Motor neuron (in vitro differentiated cells): ENCODE data around the gene KRT31. TPM values are rescaled to one million over a fixed set of nuclear protein-coding genes. Genes with fewer than 3 reads are reported as not detected.
"Not testable (repeated sequence)": the region's sequence is repeated elsewhere in the genome, so short reads cannot be mapped to it uniquely, and the experiment has no call there.

Experiments used
- ATAC-seq, 8 experiments: fragments of 200-7000 bp; cut with Tn5 transposase; replicated peaks in 6 of 8; 2 replicates each; pipeline ENCODE4 v1.8.0; 2021; ENCODE audit warnings: mild to moderate bottlenecking in 8 of 8, moderate library complexity in 8 of 8
- H3K27ac ChIP-seq, 2 donors: fragments of 250-450 bp; sonication (Bioruptor Pico); 2 replicates each; pipeline ENCODE4 v1.9.0; 2021; ENCODE audit warnings: antibody characterized with exemption in 2 of 2, mild to moderate bottlenecking in 2 of 2, moderate library complexity in 1 of 2
- H3K4me1 ChIP-seq, 2 donors: fragments of 250-450 bp; sonication (Bioruptor Pico); replicated peaks in 1 of 2; 2 replicates each; pipeline ENCODE4 v1.6.1; 2021; ENCODE audit warnings: antibody characterized with exemption in 2 of 2, mild to moderate bottlenecking in 2 of 2, moderate library complexity in 1 of 2
- H3K4me3 ChIP-seq, 5 donors: fragments of 250-450 bp; sonication (Bioruptor Pico); 2 replicates each; pipeline ENCODE4 v1.9.0; 2021; ENCODE audit warnings: antibody characterized with exemption in 5 of 5, mild to moderate bottlenecking in 5 of 5, moderate library complexity in 4 of 5
- WGBS, 10 experiments: fragments of 450-650 bp; shearing (Covaris generic); methylation state at CpG; one replicate each; pipeline ENCODE4 v1.0.0; 2022; 5-methylcytosine and 5-hydroxymethylcytosine counted together
- in situ Hi-C, 9 experiments: fragments of 400-800 bp; cut with MboI; loops; one replicate each; pipeline ENCODE4 v1.15.0; 2021; ENCODE audit warnings: low sequenced_read_pairs in 9 of 9, low pct_unique_long_range_greater_than_20kb in 2 of 9; ENCODE audit not compliant: unreplicated experiment in 9 of 9
- total RNA-seq, 8 experiments: library from RNA; unstranded; fragments of 300-600 nt; gene quantifications; 2 replicates each; pipeline versions ENCODE4 v1.2.3 to v1.2.4, GENCODE V29; 2022

Gene KRT31
- total RNA-seq, 8 experiments from 2014 or later = 0.32 to 0.38 TPM; not detected in 6

DNA sequence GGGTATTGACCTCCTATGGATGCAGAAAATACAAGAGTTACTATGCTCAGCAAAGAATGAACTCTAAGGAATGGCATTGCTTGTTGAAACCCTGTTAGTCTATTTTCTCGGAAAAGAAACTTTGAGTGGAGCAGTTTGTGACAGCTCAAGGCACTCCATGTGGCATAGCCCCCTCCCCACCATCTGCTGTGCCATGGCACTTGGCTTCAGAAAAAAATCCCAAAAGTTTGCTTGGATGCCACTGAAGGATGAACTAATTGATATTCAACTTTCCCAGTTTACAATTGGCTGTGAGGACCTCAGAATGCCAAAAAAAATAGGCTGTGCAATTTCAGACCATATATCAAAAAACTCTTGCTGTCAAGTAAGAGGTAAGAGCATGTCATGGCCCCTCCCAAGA is 1.8 kb downstream of the KRT31 start:
- H3K27ac ChIP-seq = no peak overlapping the region
- ATAC-seq = no peak
- 80 to 100% methylated on average over 1 of the region's 1 CpG; no CpG with 5 or more reads in 8 of the 10 experiments for WGBS, 10 experiments
- no peaks in the 10 kb centered on the region for H3K4me1 ChIP-seq
- H3K4me3 ChIP-seq = no peak overlapping the region
- in situ Hi-C loops = no loop called here

DNA sequence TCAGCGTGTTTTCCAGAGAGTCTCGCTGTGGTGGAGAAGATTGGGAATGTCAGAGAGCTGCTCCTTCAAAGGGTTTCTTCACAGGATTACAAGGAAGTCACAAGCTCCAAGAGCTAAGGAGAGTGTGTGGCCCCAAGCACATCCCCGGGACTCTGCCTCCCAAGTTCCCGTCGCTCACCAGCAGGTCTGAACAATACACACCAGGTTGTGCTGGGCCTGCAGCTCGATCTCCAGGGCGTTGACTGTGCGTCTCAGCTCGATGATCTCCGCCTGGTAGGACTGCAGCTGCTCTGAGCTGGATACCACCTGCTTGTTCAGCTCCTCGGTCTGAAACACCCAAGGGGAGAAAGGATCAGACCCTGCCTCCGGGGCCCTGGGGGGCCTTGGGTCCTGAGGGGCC is 2.4 kb downstream of the KRT31 start:
- in situ Hi-C loops, H3K4me3 ChIP-seq, H3K4me1 ChIP-seq, H3K27ac ChIP-seq, ATAC-seq: not testable (repeated sequence)
- 40% methylated on average over 1 of the region's 12 CpGs; no CpG with 5 or more reads in 9 of the 10 experiments for WGBS, 10 experiments

DNA sequence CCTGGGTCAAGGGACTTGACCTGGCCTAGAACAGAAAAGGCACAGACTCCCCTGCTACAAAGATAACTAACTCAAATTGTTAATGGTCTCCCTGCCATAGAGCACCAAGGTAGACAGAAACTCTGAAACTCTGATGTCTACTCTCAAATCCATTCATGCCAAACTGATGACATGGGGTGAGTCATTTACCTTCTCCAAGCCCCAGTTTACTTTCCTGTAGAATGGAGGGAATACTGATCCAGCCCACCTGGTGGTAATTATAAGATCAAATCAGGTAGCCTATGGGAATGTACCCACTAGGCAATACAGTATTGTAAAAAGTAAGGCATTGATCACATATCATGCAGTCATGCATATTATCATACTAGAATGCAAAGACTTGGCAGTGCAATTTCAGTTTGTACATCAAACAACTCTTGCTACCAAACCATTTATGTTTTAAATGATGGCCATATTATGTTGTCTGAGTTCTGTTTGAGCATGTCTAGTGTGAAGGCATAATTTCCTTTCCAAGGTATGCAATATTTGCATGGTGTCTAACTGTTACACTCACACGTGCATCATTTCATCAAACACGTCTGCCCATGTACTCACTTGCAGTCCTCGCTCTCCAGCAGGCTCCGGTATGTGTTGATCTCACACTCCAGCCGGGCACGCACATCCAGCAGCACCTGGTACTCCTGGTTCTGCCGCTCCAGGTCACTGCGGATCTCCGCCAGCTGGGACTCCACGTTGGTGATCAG is 3.0 kb downstream of the KRT31 start:
- WGBS, 10 experiments = 53 to 80% methylated on average over 1 to 3 of the region's 10 CpGs; no CpG with 5 or more reads in 8 of the 10 experiments
- in situ Hi-C loops = no loop called here
- no peak for ATAC-seq
- no peak overlapping the region for H3K4me3 ChIP-seq
- no peaks in the 10 kb centered on the region for H3K4me1 ChIP-seq
- no peak overlapping the region for H3K27ac ChIP-seq

DNA sequence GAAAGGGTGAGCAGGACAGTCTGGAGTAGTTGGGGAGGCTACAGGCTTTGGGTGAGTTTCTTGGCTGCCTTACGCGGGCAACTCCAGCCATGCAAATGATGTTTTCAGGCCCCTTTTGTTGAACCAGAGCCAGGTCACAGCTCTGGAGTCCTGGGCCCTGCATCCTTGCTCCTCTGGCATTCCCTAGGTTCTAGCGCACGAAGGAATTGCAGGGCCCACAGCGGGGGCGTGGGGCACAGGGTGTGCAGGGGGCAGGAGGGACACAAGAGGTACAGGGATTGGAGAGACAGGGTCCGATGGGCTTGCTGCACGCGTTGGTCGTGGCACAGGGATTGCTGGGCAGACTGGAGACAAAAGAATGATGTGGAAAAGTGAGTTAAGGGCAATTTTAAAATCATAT is 3.6 kb downstream of the KRT31 start:
- Histone ChIP-seq H3K4me3 (no peak overlapping the region), H3K27ac (no peak overlapping the region), H3K4me1 (no peaks in the 10 kb centered on the region)
- 75 to 94% (median 82%) methylated on average over 2 to 4 of the region's 10 CpGs; no CpG with 5 or more reads in 4 of the 10 experiments for WGBS, 10 experiments
- in situ Hi-C loops = no loop called here
- ATAC-seq = no peak

DNA sequence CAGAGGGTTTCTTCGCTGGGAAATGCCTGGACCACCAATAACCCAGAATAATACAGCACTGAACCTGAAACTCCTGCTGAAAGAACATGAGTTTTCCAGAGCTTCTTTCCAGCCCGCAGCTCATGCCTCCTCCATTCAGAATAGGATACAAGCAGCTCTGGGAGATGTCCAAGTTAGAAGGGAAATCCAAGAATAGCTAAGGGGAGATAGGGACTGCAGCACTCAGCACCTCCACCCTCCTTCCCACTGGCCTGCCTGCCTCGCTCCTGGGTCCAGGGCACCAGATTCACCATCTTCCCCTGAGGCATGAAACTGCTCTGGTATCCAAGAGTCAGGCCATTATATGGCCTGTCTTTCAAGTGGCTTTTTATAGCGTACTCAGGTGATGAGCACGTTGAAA is 4.1 kb downstream of the KRT31 start:
- no peak for ATAC-seq
- 17 to 93% (median 60%) methylated on average over 1 to 4 of the region's 5 CpGs; no CpG with 5 or more reads in 1 of the 10 experiments for WGBS, 10 experiments
- in situ Hi-C loops = no loop called here

DNA sequence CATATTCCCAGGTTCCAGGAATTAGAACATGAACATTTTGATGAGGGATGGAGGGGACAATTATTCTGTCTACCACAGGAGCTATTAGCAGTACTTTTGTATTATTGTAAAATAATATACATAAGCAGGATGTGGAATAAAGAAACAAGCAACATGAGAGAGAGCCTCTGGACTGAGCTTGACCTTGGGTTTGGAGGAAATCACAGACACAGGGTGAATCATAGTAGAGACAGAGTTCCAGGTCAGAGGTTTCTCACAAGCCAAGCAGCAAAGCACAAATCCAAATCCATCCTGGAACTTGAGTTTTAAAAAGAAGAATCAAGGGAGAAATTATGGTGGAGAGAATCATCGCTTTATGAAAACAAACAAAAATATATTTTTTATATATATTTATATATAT is 5.1 kb downstream of the KRT31 start:
- WGBS, 10 experiments = 38 to 100% (median 100%) methylated on average over 1 of the region's 1 CpG; no CpG with 5 or more reads in 3 of the 10 experiments
- no peak for ATAC-seq

More for the DNA sequence above, 4.1 kb downstream of the KRT31 start:
- no peak overlapping the region for H3K27ac ChIP-seq
- no peaks in the 10 kb centered on the region for H3K4me1 ChIP-seq
- H3K4me3 ChIP-seq = no peak overlapping the region

DNA sequence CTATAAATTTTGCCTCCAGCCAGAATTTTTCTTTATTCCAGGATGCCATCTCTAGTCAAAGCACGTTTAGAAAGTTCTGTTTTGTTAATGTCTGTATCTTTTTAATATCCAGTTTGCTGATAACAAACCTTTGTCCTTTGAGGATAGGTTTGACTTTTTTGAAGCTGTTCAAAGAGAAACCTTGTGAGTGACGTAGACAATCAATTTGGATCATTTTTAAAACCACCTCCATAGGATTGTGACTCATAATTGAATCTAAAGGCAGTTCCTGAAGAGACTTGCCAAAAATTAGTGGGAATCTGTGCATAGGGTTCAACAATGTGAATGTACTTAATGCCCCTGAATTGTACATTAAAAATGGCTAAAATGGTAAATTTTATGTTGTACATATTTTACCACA is 5.9 kb downstream of the KRT31 start:
- Histone ChIP-seq H3K4me3 (no peak overlapping the region), H3K27ac (no peak overlapping the region), H3K4me1 (no peaks in the 10 kb centered on the region)
- in situ Hi-C loops = no loop called here
- no peak for ATAC-seq
- 0 to 100% (median 36%) methylated on average over 1 to 2 of the region's 2 CpGs for WGBS, 10 experiments

More for the DNA sequence above, 5.1 kb downstream of the KRT31 start:
- in situ Hi-C loops = no loop called here
- no peak overlapping the region for H3K27ac ChIP-seq
- H3K4me3 ChIP-seq = no peak overlapping the region
- no peaks in the 10 kb centered on the region for H3K4me1 ChIP-seq

DNA sequence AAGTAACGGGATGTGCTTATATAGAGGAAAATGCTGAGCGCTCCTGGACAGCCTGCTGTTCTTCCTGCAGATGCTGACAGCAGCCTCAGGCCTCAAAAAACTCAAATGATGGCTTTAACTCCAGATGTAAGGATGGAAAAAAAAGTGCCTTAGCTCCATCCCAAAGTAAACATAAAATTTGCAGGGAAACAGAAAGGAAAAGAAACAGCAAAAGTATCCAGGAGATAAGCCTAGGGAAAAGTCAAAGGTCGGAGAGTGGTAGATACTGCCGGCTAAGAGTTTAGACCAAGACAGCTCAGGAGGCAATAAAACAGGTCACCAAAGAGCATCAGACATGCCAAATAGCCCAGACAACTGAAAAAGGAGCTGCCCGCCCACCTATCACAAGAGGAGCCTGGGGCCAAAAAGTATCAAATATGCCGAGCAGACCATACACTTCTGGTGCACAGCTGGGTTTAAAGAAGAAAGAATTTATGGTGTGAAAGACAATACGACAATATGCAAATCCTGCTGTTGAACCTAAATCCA is 6.9 kb downstream of the KRT31 start:
- in situ Hi-C loops = no loop called here

DNA sequence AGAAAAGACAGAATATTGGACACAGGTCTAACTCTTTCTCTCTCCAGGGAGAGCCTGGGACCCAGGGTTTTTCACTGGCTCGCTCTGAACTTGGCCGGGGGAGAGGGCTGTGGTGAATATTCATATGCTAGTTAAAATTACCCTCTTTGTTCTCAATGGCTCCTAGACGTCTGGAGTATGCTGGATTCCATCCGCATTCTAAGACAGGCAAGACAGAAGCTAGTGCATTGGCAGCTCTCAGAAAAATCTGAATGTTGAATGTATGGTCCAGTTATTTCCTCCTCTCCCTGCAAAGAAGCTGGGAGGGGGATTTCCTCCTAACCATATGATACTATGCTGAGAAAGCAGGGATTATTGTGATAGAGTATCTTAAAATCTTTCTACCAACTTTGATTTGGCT is 9.7 kb downstream of the KRT31 start:
- H3K27ac ChIP-seq = no peak overlapping the region
- in situ Hi-C loops = no loop called here
- H3K4me1 ChIP-seq = no peaks in the 10 kb centered on the region
- peak in 1 of 8 experiments; percentile 66 for ATAC-seq
- H3K4me3 ChIP-seq = no peak overlapping the region
- 8 to 82% (median 62%) methylated on average over 1 to 4 of the region's 4 CpGs; no CpG with 5 or more reads in 3 of the 10 experiments for WGBS, 10 experiments

More for the DNA sequence above, 6.9 kb downstream of the KRT31 start:
- Histone ChIP-seq H3K4me1 (no peaks in the 10 kb centered on the region), H3K4me3 (no peak overlapping the region), H3K27ac (no peak overlapping the region)
- 29 to 91% (median 79%) methylated on average over 2 to 7 of the region's 7 CpGs for WGBS, 10 experiments
- ATAC-seq = no peak

DNA sequence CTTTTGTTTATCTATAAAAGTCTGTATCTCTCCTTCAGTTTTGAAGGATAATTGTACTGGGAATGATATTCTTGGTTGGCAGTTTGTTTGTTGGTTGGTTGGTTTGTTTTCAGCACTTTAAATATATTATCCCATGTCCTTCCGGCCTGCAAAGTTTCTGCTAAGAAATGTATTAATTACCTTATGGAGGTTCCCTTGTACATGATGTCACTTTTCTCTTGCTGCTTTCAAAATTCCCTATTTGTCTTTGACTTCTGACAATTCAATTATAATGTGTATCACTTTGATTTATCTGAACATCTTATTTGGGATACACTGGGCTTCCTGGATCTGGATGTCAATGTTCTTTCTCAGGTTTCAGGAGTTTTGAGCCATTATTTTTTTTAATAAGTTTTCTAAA is 11.2 kb downstream of the KRT31 start:
- in situ Hi-C loops = no loop called here
- H3K27ac ChIP-seq = no peak overlapping the region
- H3K4me3 ChIP-seq = no peak overlapping the region
- no peak for ATAC-seq
- no peaks in the 10 kb centered on the region for H3K4me1 ChIP-seq
- WGBS, 10 experiments = 44 to 100% (median 100%) methylated on average over 1 of the region's 1 CpG

DNA sequence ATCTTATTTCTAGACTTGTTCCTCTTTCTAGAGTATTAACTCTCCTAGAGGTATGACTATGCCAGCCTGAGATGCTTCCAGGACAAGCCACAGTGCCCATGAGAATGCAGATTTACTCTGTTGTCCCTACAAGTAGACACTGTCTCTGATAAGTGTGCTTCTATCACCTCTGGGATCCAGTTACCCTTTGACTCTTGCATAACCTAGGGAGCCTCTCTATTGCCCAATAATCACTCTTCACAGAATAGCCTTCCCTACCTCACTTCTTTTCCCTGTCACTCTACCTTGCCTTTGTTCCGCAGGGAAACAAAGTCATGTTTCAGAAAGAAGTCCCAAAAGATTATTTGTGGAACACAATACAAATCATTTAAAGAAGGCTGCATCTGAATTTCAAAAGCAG is 13.7 kb downstream of the KRT31 start:
- in situ Hi-C loops = no loop called here
- Histone ChIP-seq H3K4me3 (no peak overlapping the region), H3K27ac (no peak overlapping the region), H3K4me1 (no peaks in the 10 kb centered on the region)
- 31 to 100% (median 100%) methylated on average over 1 of the region's 1 CpG; no CpG with 5 or more reads in 3 of the 10 experiments for WGBS, 10 experiments
- ATAC-seq = no peak

DNA sequence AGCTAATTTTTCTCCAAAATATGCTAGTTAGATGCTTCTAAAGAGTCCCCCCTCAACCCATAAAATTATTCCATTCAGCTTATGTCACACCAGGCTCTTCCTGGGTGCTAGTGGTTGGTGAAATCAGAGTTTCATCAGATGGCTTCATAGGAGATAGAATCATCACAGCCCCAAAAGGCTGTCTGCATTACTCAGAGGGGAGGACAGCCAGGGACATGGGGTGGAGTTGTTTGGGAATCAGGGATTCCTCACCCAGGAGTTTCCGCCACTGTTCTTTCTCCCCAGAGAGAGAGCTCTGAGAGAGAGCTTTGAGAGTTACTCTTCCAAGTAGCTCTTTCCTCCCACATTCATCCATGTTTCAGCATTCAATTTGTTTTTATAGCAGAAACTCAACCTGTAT is 15.0 kb downstream of the KRT31 start:
- peak in 2 of 8 experiments; percentile 64 to 79 for ATAC-seq
- H3K4me1 ChIP-seq = no peaks in the 10 kb centered on the region
- 0 to 100% (median 100%) methylated on average over 1 of the region's 1 CpG; no CpG with 5 or more reads in 6 of the 10 experiments for WGBS, 10 experiments
- H3K27ac ChIP-seq = no peak overlapping the region
- in situ Hi-C loops = no loop called here
- H3K4me3 ChIP-seq = no peak overlapping the region

DNA sequence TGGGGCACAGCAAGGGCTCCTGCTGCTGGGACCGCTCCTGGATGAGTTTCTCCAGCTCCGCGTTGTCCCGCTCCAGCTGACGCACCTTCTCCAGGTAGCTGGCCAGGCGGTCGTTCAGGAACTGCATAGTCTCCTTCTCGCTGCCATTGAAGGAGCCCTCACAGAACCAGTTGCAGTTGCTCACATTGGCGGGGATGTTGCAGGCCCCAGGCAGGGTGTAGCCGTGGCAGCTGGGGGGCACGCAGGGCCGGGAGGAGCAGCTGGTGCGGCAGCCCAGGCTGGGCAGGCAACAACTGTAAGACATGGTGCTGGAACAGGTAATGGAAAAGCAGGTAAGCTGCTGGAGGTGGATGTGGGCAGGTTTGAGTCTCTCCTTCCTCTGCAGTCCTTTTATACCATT is 15.5 kb downstream of the KRT31 start, which contains the start of gene KRT34:
Gene KRT34 (minus strand): TSS at position 364 of the 400 bp plus-strand sequence. CDS start 60 bp downstream, at position 304.
- in situ Hi-C loops, H3K4me1 ChIP-seq, ATAC-seq, H3K27ac ChIP-seq, H3K4me3 ChIP-seq: not testable (repeated sequence)
- 83 to 100% (median 92%) methylated on average over 3 to 10 of the region's 13 CpGs; no CpG with 5 or more reads in 6 of the 10 experiments for WGBS, 10 experiments
